H9 (cell line): ENCODE data around the gene SRPK3. TPM values are rescaled to one million over a fixed set of nuclear protein-coding genes. Genes with fewer than 3 reads are reported as not detected.

Source experiments
- DNase-seq: peaks from one replicate; pipeline ENCODE4 v3.0.0-alpha.2; 2017
- H2AFZ ChIP-seq: one replicate; pipeline ENCODE4 v1.6.1; 2013; ENCODE audit warnings: mild to moderate bottlenecking, low read length, control low read depth, moderate library complexity
- H2AK5ac ChIP-seq: 2 replicates; pipeline ENCODE4 v1.6.1; 2013; ENCODE audit warnings: low read length, control low read depth, mixed read lengths; ENCODE audit not compliant: insufficient read length
- H2BK120ac ChIP-seq: one replicate; pipeline ENCODE4 v1.6.1; 2013; ENCODE audit warnings: low read depth, mild to moderate bottlenecking, low read length, control low read depth, inconsistent platforms; ENCODE audit not compliant: poor library complexity, severe bottlenecking
- H2BK12ac ChIP-seq: 2 replicates; pipeline ENCODE4 v1.6.1; 2013; ENCODE audit warnings: low read length, control low read depth, mixed read lengths, low read depth; ENCODE audit not compliant: insufficient read length
- H2BK15ac ChIP-seq: 2 replicates; pipeline ENCODE4 v1.6.1; 2013; ENCODE audit warnings: low read depth, low read length, control low read depth
- H2BK20ac ChIP-seq: one replicate; pipeline ENCODE4 v1.6.1; 2013; ENCODE audit warnings: low read depth, mild to moderate bottlenecking, low read length, control low read depth, inconsistent platforms; ENCODE audit not compliant: poor library complexity, severe bottlenecking
- H2BK5ac ChIP-seq: 2 replicates; pipeline ENCODE4 v1.6.1; 2013; ENCODE audit warnings: low read length, control low read depth, mixed read lengths; ENCODE audit not compliant: insufficient read length
- H3K14ac ChIP-seq: 2 replicates; pipeline ENCODE4 v1.6.1; 2013; ENCODE audit warnings: low read length, control low read depth; ENCODE audit not compliant: insufficient read depth
- H3K18ac ChIP-seq: 2 replicates; pipeline ENCODE4 v1.6.1; 2013; ENCODE audit warnings: low read depth, mild to moderate bottlenecking, mixed read lengths, low read length, control low read depth; ENCODE audit not compliant: insufficient read length
- H3K23ac ChIP-seq: 2 replicates; pipeline ENCODE4 v1.6.1; 2013; ENCODE audit warnings: low read length, control low read depth, mixed read lengths, low read depth; ENCODE audit not compliant: insufficient read length
- H3K23me2 ChIP-seq: 2 replicates; pipeline ENCODE4 v1.6.1; 2013; ENCODE audit warnings: low read depth, mild to moderate bottlenecking, mixed read lengths, low read length, control low read depth; ENCODE audit not compliant: insufficient read length, poor library complexity, severe bottlenecking
- H3K27ac ChIP-seq: 2 replicates; pipeline ENCODE4 v1.5.1; 2013; ENCODE audit warnings: low read length, control low read depth, mixed read lengths, low read depth; ENCODE audit not compliant: insufficient read length
- H3K27me3 ChIP-seq: 2 replicates; pipeline ENCODE4 v1.6.1; 2013; ENCODE audit warnings: low read length, control low read depth, inconsistent platforms; ENCODE audit not compliant: insufficient read depth
- H3K4ac ChIP-seq: 2 replicates; pipeline ENCODE4 v1.6.1; 2013; ENCODE audit warnings: low read depth, mild to moderate bottlenecking, control low read depth, inconsistent platforms, low read length, moderate library complexity
- H3K4me1 ChIP-seq: 2 replicates; pipeline ENCODE4 v1.6.1; 2013; ENCODE audit warnings: low read length, control low read depth, inconsistent platforms; ENCODE audit not compliant: insufficient read depth
- H3K4me2 ChIP-seq: 2 replicates; pipeline ENCODE4 v1.6.1; 2013; ENCODE audit warnings: low read length, control low read depth, mixed read lengths; ENCODE audit not compliant: insufficient read length, insufficient read depth
- H3K56ac ChIP-seq: 2 replicates; pipeline ENCODE4 v1.6.1; 2013; ENCODE audit warnings: low read depth, mild to moderate bottlenecking, mixed read lengths, low read length, control low read depth; ENCODE audit not compliant: insufficient read length
- H3K79me1 ChIP-seq: 2 replicates; pipeline ENCODE4 v1.6.1; 2013; ENCODE audit warnings: low read depth, mild to moderate bottlenecking, moderate library complexity, low read length, control low read depth, inconsistent platforms; ENCODE audit not compliant: insufficient read depth, poor library complexity, severe bottlenecking
- H3K79me2 ChIP-seq: 2 replicates; pipeline ENCODE4 v1.6.1; 2013; ENCODE audit warnings: low read length, control low read depth, inconsistent platforms; ENCODE audit not compliant: insufficient read depth
- H3K9ac ChIP-seq: 2 replicates; pipeline ENCODE4 v1.6.1; 2013; ENCODE audit warnings: low read length, control low read depth, mixed read lengths; ENCODE audit not compliant: insufficient read length; ENCODE audit errors: extremely low read depth
- H3K9me3 ChIP-seq: one replicate; pipeline ENCODE4 v1.6.1; 2013; ENCODE audit warnings: low read depth, low read length, inconsistent platforms; ENCODE audit not compliant: control insufficient read depth
- H3T11ph ChIP-seq: one replicate; pipeline ENCODE4 v1.6.1; 2013; ENCODE audit warnings: mild to moderate bottlenecking, low read length, control low read depth, inconsistent platforms
- H4K20me1 ChIP-seq: one replicate; pipeline ENCODE4 v1.6.1; 2013; ENCODE audit not compliant: control insufficient read depth, insufficient read length, insufficient read depth
- H4K5ac ChIP-seq: 2 replicates; pipeline ENCODE4 v1.6.1; 2013; ENCODE audit warnings: low read depth, mild to moderate bottlenecking, mixed read lengths, low read length, control low read depth; ENCODE audit not compliant: insufficient read length
- H4K8ac ChIP-seq: replicated peaks from 2 replicates; pipeline ENCODE4 v1.6.1; 2013; ENCODE audit warnings: low read length, control low read depth, mixed read lengths, low read depth; ENCODE audit not compliant: insufficient read length
- H4K91ac ChIP-seq: 2 replicates; pipeline ENCODE4 v1.6.1; 2013; ENCODE audit warnings: low read depth, mild to moderate bottlenecking, moderate library complexity, mixed read lengths, low read length, control low read depth; ENCODE audit not compliant: insufficient read length
- H3K27ac Mint-ChIP-seq, 3 experiments: 2 replicates in 2 of 3; 3 replicates in 1 of 3; pipeline ENCODE4 v1.8.0; 2020 to 2021; ENCODE audit warnings: mixed read lengths in 3 of 3, mild to moderate bottlenecking in 1 of 3, moderate library complexity in 1 of 3
- H3K27me3 Mint-ChIP-seq: 2 replicates; pipeline ENCODE4 v1.8.0; 2021; ENCODE audit warnings: low read depth, mild to moderate bottlenecking, moderate library complexity, mixed read lengths
- H3K36me3 Mint-ChIP-seq, 3 experiments: 2 replicates in 2 of 3; 3 replicates in 1 of 3; pipeline ENCODE4 v1.8.0; 2020 to 2021; ENCODE audit warnings: low read depth in 3 of 3, mixed read lengths in 3 of 3; ENCODE audit not compliant: insufficient read depth in 1 of 3
- H3K4me1 Mint-ChIP-seq, 2 experiments: 2 replicates each; pipeline ENCODE4 v1.8.0; 2020; ENCODE audit warnings: mixed read lengths in 2 of 2
- H3K4me3 Mint-ChIP-seq, 2 experiments: 2 replicates in 1 of 2; 3 replicates in 1 of 2; pipeline ENCODE4 v1.8.0; 2020 to 2021; ENCODE audit warnings: mild to moderate bottlenecking in 2 of 2, mixed read lengths in 2 of 2, moderate library complexity in 1 of 2
- H3K9me3 Mint-ChIP-seq, 2 experiments: 2 replicates in 1 of 2; 3 replicates in 1 of 2; pipeline ENCODE4 v1.8.0; 2020; ENCODE audit warnings: mild to moderate bottlenecking in 2 of 2, mixed read lengths in 2 of 2, moderate library complexity in 1 of 2
- WGBS: extraction: QIAGEN DNeasy Blood & Tissue Kit; methylation state at CpG from one replicate; pipeline ENCODE4 v1.1.7; 2013; ENCODE audit warnings: missing lambda C conversion rate, low lambda C conversion rate, mixed read lengths; ENCODE audit not compliant: insufficient read length; ENCODE audit errors: extremely low coverage; 5-methylcytosine and 5-hydroxymethylcytosine counted together
- total RNA-seq: library from RNA; stranded (reverse); gene quantifications from 2 replicates; pipeline ENCODE4 v1.2.1, GENCODE V29; 2021
- TF ChIP-seq, protein P1 (sequence below): fragments of 200-600 bp; sonication (generic); conservative IDR thresholded peaks from 3 replicates; pipeline ENCODE4 v1.8.0; 2021; ENCODE audit warnings: antibody characterized with exemption, mild to moderate bottlenecking

Gene SRPK3
- total RNA-seq, 1 experiment from 2014 or later = not detected

DNA sequence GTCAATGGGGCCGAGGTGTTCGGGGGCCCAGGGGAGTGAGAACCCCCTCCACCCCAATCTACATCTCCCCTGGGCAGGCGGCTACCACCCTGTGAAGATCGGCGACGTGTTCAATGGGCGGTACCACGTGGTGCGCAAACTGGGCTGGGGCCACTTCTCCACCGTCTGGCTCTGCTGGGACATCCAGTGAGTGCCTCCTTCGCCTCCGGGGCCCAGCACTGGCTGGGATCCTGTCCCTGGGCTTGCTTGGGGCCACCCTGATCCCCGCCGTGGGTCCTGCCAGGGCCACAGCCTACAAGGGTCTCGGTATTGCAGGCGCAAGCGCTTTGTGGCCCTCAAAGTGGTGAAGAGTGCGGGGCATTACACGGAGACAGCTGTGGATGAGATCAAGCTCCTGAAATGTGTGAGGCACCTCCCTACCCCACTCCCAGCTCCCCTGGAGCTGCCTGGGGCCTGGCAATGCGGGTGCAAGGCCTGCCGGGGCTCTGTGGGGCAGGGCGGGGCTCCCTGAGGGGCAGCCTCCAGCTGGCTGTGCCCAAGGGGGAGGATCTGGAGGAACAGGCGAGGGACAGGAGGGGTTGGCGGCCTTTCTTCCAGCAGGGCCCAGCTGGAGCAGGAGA, 697 bp downstream of the SRPK3 start:
- H3K9me3 Mint-ChIP-seq = peaks cover 38 to 63% of the 10 kb centered on the region in 2 experiments
- no peak overlapping the region for H4K8ac ChIP-seq
- no peaks in the 10 kb centered on the region for H4K20me1 ChIP-seq
- H4K91ac ChIP-seq = no peak overlapping the region
- no peak overlapping the region for H3K4me3 Mint-ChIP-seq
- no peak overlapping the region for H3K27ac Mint-ChIP-seq
- H3K79me1 ChIP-seq = no peaks in the 10 kb centered on the region
- H2BK5ac ChIP-seq = no peak overlapping the region
- no peak overlapping the region for H2AK5ac ChIP-seq
- H3K4ac ChIP-seq = no peak overlapping the region
- H3K27ac ChIP-seq = no peak overlapping the region
- no peak overlapping the region for H2BK15ac ChIP-seq
- H3K4me1 Mint-ChIP-seq = peaks cover 4 to 8% of the 10 kb centered on the region in 2 experiments
- no peaks in the 10 kb centered on the region for H3K79me2 ChIP-seq
- peaks cover 8% of the 10 kb centered on the region for H3K9me3 ChIP-seq
- H4K5ac ChIP-seq = no peak overlapping the region
- no peak overlapping the region for H3K14ac ChIP-seq
- no peak overlapping the region for H3K4me2 ChIP-seq
- peaks cover 2% of the 10 kb centered on the region; the same call in 1 of the 2 replicates for H3K27me3 Mint-ChIP-seq
- no peaks in the 10 kb centered on the region for H3K4me1 ChIP-seq
- H3T11ph ChIP-seq = no peak overlapping the region
- TF ChIP-seq, protein P1, sequence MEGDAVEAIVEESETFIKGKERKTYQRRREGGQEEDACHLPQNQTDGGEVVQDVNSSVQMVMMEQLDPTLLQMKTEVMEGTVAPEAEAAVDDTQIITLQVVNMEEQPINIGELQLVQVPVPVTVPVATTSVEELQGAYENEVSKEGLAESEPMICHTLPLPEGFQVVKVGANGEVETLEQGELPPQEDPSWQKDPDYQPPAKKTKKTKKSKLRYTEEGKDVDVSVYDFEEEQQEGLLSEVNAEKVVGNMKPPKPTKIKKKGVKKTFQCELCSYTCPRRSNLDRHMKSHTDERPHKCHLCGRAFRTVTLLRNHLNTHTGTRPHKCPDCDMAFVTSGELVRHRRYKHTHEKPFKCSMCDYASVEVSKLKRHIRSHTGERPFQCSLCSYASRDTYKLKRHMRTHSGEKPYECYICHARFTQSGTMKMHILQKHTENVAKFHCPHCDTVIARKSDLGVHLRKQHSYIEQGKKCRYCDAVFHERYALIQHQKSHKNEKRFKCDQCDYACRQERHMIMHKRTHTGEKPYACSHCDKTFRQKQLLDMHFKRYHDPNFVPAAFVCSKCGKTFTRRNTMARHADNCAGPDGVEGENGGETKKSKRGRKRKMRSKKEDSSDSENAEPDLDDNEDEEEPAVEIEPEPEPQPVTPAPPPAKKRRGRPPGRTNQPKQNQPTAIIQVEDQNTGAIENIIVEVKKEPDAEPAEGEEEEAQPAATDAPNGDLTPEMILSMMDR = no peak
- DNase-seq = no peak
- H2AFZ ChIP-seq = no peak overlapping the region
- no peak overlapping the region for H3K56ac ChIP-seq
- H3K36me3 Mint-ChIP-seq = peaks cover 8 to 22% (median 9%) of the 10 kb centered on the region in 3 experiments; a peak in 6 of 7 replicates
- H3K18ac ChIP-seq = no peak overlapping the region
- H3K23me2 ChIP-seq = no peaks in the 10 kb centered on the region
- no peaks in the 10 kb centered on the region for H3K27me3 ChIP-seq
- no peak overlapping the region for H3K9ac ChIP-seq
- H2BK12ac ChIP-seq = no peak overlapping the region
- no peak overlapping the region for H3K23ac ChIP-seq
- no peak overlapping the region for H2BK120ac ChIP-seq
- no peak overlapping the region for H2BK20ac ChIP-seq
- no CpG with 5 or more reads among the region's 24 CpGs for WGBS
